ENCODE measurements around the gene SAMD1. TPM values are rescaled to one million over a fixed set of nuclear protein-coding genes. Genes with fewer than 3 reads are reported as not detected.
"Not testable (repeated sequence)": the region's sequence is repeated elsewhere in the genome, so short reads cannot be mapped to it uniquely, and the experiment has no call there.

The SAMD1 gene
- total RNA-seq, 1 experiment from 2014 or later = 62.2 TPM

DNA sequence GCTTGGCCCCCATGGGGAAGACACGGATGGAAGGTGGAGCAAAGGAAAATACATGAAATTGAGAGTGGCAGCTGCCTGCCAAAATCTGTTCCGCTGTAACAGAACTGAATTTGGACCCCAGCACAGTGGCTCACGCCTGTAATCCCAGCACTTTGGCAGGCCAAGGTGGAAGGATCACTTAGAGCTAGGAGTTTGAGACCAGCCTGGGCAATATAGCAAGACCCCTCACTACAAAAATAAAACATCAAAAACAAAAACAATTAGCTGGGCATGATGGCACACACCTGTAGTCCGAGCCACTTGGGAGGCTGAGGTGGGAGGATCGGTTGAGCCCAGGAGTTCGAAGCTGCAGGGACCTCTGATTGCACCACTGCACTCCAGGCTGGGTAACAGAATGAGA is 38.1 kb downstream of the SAMD1 start:
- POLR2A ChIA-PET (ENCODE audit: unreplicated experiment) = interaction anchor here (0.6 kb wide), 1 partner anchor 201 kb away, joined by 4 read pairs; no protein-coding TSS in a partner anchor
- Histone ChIP-seq H3K27me3 (ENCODE audit: low read length) (no peaks in the 10 kb centered on the region), H3K27ac (ENCODE audit: low read length) (no peak overlapping the region), H2AFZ (ENCODE audit: low read length) (no peak overlapping the region), H3K79me2 (ENCODE audit: low read length) (no peaks in the 10 kb centered on the region), H3K9me3 (ENCODE audit: low read length) (peaks cover 4% of the 10 kb centered on the region; the same call in 1 of the 2 replicates), H3K9ac (ENCODE audit: low read length) (no peak overlapping the region), H3K4me1 (ENCODE audit: insufficient read depth, low read length) (no peaks in the 10 kb centered on the region), H3F3A (ENCODE audit: low read length, unreplicated experiment) (no peaks in the 10 kb centered on the region), H3K4me3 (ENCODE audit: low read length) (no peak overlapping the region), H3K4me2 (ENCODE audit: low read length) (no peak overlapping the region), H3K36me3 (ENCODE audit: low read depth, low read length) (peaks cover 6% of the 10 kb centered on the region), H3K9me2 (replicated peaks; ENCODE audit: low read length) (no peaks in the 10 kb centered on the region), H4K20me1 (ENCODE audit: low read length) (no peaks in the 10 kb centered on the region)
- no peak for TF ChIP-seq EZH2 (IDR thresholded peaks at IDR 0.05; ENCODE audit: low read length, unreplicated experiment)
- no peak for ATAC-seq
- DNase-seq = no peak
- intact Hi-C loops (cut with micrococcal nuclease) = no loop called here
- CTCF ChIA-PET = no interaction called here
- BruUV-seq (replicated peaks) = TSS peak; percentile 44

DNA sequence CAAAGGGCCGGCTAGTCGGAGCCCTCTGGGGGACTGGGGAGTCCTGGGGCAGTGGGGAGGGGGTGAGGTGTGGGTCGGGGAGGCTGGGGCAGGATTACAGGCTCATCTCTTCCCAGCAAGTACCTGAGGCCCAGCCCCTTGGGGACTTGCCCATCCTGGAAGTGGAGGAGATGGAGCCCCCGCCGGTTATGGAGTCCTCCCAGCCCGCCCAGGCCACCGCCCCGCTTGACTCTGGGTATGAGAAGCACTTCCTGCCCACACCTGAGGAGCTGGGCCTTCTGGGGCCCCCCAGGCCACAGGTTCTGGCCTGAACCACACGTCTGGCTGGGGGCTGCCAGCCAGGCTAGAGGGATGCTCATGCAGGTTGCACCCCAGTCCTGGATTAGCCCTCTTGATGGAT is 38.6 kb downstream of the SAMD1 start:
- H3K27ac ChIP-seq (ENCODE audit: low read length) = no peak overlapping the region
- BruUV-seq (replicated peaks) = no TSS peak
- CTCF ChIA-PET = no interaction called here

GRCh38 chr19:14050961-14051360 is 39.6 kb downstream of the SAMD1 start:
- H3K36me3 ChIP-seq (ENCODE audit: low read depth, low read length); H3K4me3 ChIP-seq (ENCODE audit: low read length); H2AFZ ChIP-seq (ENCODE audit: low read length); H3K4me2 ChIP-seq (ENCODE audit: low read length); H3K27ac ChIP-seq (ENCODE audit: low read length); intact Hi-C loops (cut with micrococcal nuclease); H4K20me1 ChIP-seq (ENCODE audit: low read length); ATAC-seq; BruUV-seq (replicated peaks); DNase-seq; H3K4me1 ChIP-seq (ENCODE audit: insufficient read depth, low read length); POLR2A ChIA-PET (ENCODE audit: unreplicated experiment); H3K9me3 ChIP-seq (ENCODE audit: low read length); H3K27me3 ChIP-seq (ENCODE audit: low read length); H3K79me2 ChIP-seq (ENCODE audit: low read length); H3K9ac ChIP-seq (ENCODE audit: low read length); H3F3A ChIP-seq (ENCODE audit: low read length, unreplicated experiment); CTCF ChIA-PET; H3K9me2 ChIP-seq (replicated peaks; ENCODE audit: low read length): not testable (repeated sequence)

More for the DNA sequence above, 38.6 kb downstream of the SAMD1 start:
- H3K4me3 ChIP-seq (ENCODE audit: low read length) = no peak overlapping the region
- H3K36me3 ChIP-seq (ENCODE audit: low read depth, low read length) = peaks cover 6% of the 10 kb centered on the region
- H2AFZ ChIP-seq (ENCODE audit: low read length) = no peak overlapping the region
- H3F3A ChIP-seq (ENCODE audit: low read length, unreplicated experiment) = no peaks in the 10 kb centered on the region
- no peaks in the 10 kb centered on the region for H3K27me3 ChIP-seq (ENCODE audit: low read length)
- H3K4me1 ChIP-seq (ENCODE audit: insufficient read depth, low read length) = no peaks in the 10 kb centered on the region
- no peak overlapping the region for H3K9ac ChIP-seq (ENCODE audit: low read length)
- H3K9me2 ChIP-seq (replicated peaks; ENCODE audit: low read length) = no peaks in the 10 kb centered on the region
- ATAC-seq (no peak), DNase-seq (no peak)
- peaks cover 4% of the 10 kb centered on the region; the same call in 1 of the 2 replicates for H3K9me3 ChIP-seq (ENCODE audit: low read length)
- H4K20me1 ChIP-seq (ENCODE audit: low read length) = no peaks in the 10 kb centered on the region
- POLR2A ChIA-PET (ENCODE audit: unreplicated experiment) = interaction anchor here (0.6 kb wide), 1 partner anchor 201 kb away, joined by 4 read pairs; no protein-coding TSS in a partner anchor
- no peak for TF ChIP-seq CTCF (conservative IDR thresholded peaks at IDR 0.05; ENCODE audit: low read depth, low read length)
- TF ChIP-seq EZH2 (IDR thresholded peaks at IDR 0.05; ENCODE audit: low read length, unreplicated experiment) = no peak
- TF ChIP-seq EZH2phosphoT487 (IDR thresholded peaks at IDR 0.05; ENCODE audit: borderline replicate concordance, low read length) = no peak
- H3K4me2 ChIP-seq (ENCODE audit: low read length) = no peak overlapping the region
- intact Hi-C loops (cut with micrococcal nuclease) = no loop called here
- H3K79me2 ChIP-seq (ENCODE audit: low read length) = no peaks in the 10 kb centered on the region

DNA sequence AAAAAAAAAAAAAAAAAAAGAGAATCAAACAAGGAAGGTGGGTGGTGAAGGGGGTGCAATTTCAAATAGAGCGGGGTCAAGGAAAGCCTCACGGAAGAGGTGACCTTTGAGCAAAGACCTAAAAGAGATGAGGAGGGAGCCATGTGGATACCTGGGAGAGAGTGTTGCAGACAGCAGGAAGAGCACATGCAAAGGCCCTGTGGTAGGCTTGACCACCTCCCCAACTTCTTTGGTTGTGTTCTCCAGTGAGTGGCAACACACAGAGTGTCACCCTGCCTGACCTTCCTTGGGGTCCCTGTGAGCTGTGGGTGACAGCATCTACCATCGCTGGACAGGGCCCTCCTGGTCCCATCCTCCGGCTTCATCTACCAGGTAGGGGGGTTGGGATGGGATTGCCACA is 40.0 kb downstream of the SAMD1 start:
- ATAC-seq = no peak
- H3F3A ChIP-seq (ENCODE audit: low read length, unreplicated experiment) = no peaks in the 10 kb centered on the region
- ChIA-PET POLR2A (ENCODE audit: unreplicated experiment) (no interaction called here), CTCF (no interaction called here)
- H3K9me3 ChIP-seq (ENCODE audit: low read length) = peaks cover 4% of the 10 kb centered on the region; the same call in 1 of the 2 replicates
- no peaks in the 10 kb centered on the region for H3K9me2 ChIP-seq (replicated peaks; ENCODE audit: low read length)
- intact Hi-C loops (cut with micrococcal nuclease) = no loop called here
- no peaks in the 10 kb centered on the region for H3K27me3 ChIP-seq (ENCODE audit: low read length)
- DNase-seq = no peak
- BruUV-seq (replicated peaks) = no TSS peak
- H4K20me1 ChIP-seq (ENCODE audit: low read length) = no peaks in the 10 kb centered on the region
- peaks cover 6% of the 10 kb centered on the region for H3K36me3 ChIP-seq (ENCODE audit: low read depth, low read length)
- no peak overlapping the region for H3K9ac ChIP-seq (ENCODE audit: low read length)
- H3K4me1 ChIP-seq (ENCODE audit: insufficient read depth, low read length) = no peaks in the 10 kb centered on the region
- H3K4me2 ChIP-seq (ENCODE audit: low read length) = no peak overlapping the region
- no peak overlapping the region for H3K4me3 ChIP-seq (ENCODE audit: low read length)
- no peaks in the 10 kb centered on the region for H3K79me2 ChIP-seq (ENCODE audit: low read length)
- TF ChIP-seq CTCF (conservative IDR thresholded peaks at IDR 0.05; ENCODE audit: low read depth, low read length) = no peak
- TF ChIP-seq EZH2 (IDR thresholded peaks at IDR 0.05; ENCODE audit: low read length, unreplicated experiment) = no peak
- no peak for TF ChIP-seq EZH2phosphoT487 (IDR thresholded peaks at IDR 0.05; ENCODE audit: borderline replicate concordance, low read length)
- no peak overlapping the region for H3K27ac ChIP-seq (ENCODE audit: low read length)
- no peak overlapping the region for H2AFZ ChIP-seq (ENCODE audit: low read length)

All from PC-3 (cell line).